PC-3 (cell line): ENCODE measurements around the gene TRPT1. TPM values are rescaled to one million over a fixed set of nuclear protein-coding genes. Genes with fewer than 3 reads are reported as not detected.
"Not testable (repeated sequence)": the region's sequence is repeated elsewhere in the genome, so short reads cannot be mapped to it uniquely, and the experiment has no call there.

ENCODE experiments used
- ATAC-seq: fragments of 200-7000 bp; cut with Tn5 transposase; 2 replicates; pipeline ENCODE4 v1.9.1; 2020; ENCODE audit warnings: mild to moderate bottlenecking, moderate library complexity
- BruUV-seq: library from RNA; stranded (reverse); fragments of 400-500 nt; replicated peaks from 2 replicates; lab custom pipeline; 2021; lab: Mats Ljungman, UMichigan
- CTCF ChIA-PET: fragments of 300-600 bp; sonication (Branson Sonifier 250); formaldehyde crosslinking; loops from one replicate; lab custom pipeline; 2022; ENCODE audit warnings: antibody characterized with exemption; lab: Charles Lee
- POLR2A ChIA-PET: fragments of 300-600 bp; sonication (Branson Sonifier 250); formaldehyde crosslinking; loops from one replicate; lab custom pipeline; 2022; ENCODE audit warnings: antibody characterized with exemption; ENCODE audit not compliant: unreplicated experiment; lab: Charles Lee
- DNase-seq: peaks from one replicate; pipeline ENCODE4 v3.0.0-alpha.2; 2015
- H2AFZ ChIP-seq: fragments of 300-600 bp; sonication (generic); 2 replicates; pipeline ENCODE4 v1.6.0; 2016; ENCODE audit warnings: antibody characterized with exemption, low read length
- H3F3A ChIP-seq: fragments of 300-600 bp; sonication (generic); one replicate; pipeline ENCODE4 v1.6.0; 2017; ENCODE audit warnings: antibody characterized with exemption, low read length, control low read depth, mild to moderate bottlenecking; ENCODE audit not compliant: unreplicated experiment
- H3K27ac ChIP-seq: fragments of 300-600 bp; sonication (generic); 2 replicates; pipeline ENCODE4 v1.5.1; 2016; ENCODE audit warnings: mild to moderate bottlenecking, low read length
- H3K27me3 ChIP-seq: fragments of 300-600 bp; sonication (generic); 2 replicates; pipeline ENCODE4 v1.6.1; 2016; ENCODE audit warnings: low read length, mixed read lengths
- H3K36me3 ChIP-seq: fragments of 300-600 bp; sonication (generic); 2 replicates; pipeline ENCODE4 v1.6.1; 2016; ENCODE audit warnings: low read depth, mixed run types, low read length, mixed read lengths
- H3K4me1 ChIP-seq: fragments of 300-600 bp; sonication (generic); 2 replicates; pipeline ENCODE4 v1.5.1; 2016; ENCODE audit warnings: low read length; ENCODE audit not compliant: insufficient read depth
- H3K4me2 ChIP-seq: fragments of 300-600 bp; sonication (generic); 2 replicates; pipeline ENCODE4 v1.6.0; 2016; ENCODE audit warnings: low read length
- H3K4me3 ChIP-seq: fragments of 300-600 bp; sonication (generic); 2 replicates; pipeline ENCODE4 v1.5.1; 2016; ENCODE audit warnings: mild to moderate bottlenecking, low read length, mixed read lengths
- H3K79me2 ChIP-seq: fragments of 300-600 bp; sonication (generic); 2 replicates; pipeline ENCODE4 v1.6.1; 2017; ENCODE audit warnings: low read length, mixed read lengths
- H3K9ac ChIP-seq: fragments of 300-600 bp; sonication (generic); 2 replicates; pipeline ENCODE4 v1.6.0; 2016; ENCODE audit warnings: mild to moderate bottlenecking, low read length
- H3K9me2 ChIP-seq: fragments of 300-600 bp; sonication (generic); replicated peaks from 2 replicates; pipeline ENCODE4 v1.6.1; 2016; ENCODE audit warnings: mixed run types, low read length, mixed read lengths
- H3K9me3 ChIP-seq: fragments of 300-600 bp; sonication (generic); 2 replicates; pipeline ENCODE4 v1.6.1; 2016; ENCODE audit warnings: low read length, mixed read lengths
- H4K20me1 ChIP-seq: fragments of 300-600 bp; sonication (generic); 2 replicates; pipeline ENCODE4 v1.6.1; 2016; ENCODE audit warnings: low read length, mixed read lengths
- EZH2 ChIP-seq: fragments of 300-600 bp; sonication (generic); IDR thresholded peaks from one replicate; pipeline ENCODE4 v1.6.1; 2017; ENCODE audit warnings: antibody characterized with exemption, mild to moderate bottlenecking, low read length; ENCODE audit not compliant: unreplicated experiment
- EZH2phosphoT487 ChIP-seq: fragments of 300-600 bp; sonication (generic); IDR thresholded peaks from 2 replicates; pipeline ENCODE4 v1.6.1; 2018; ENCODE audit warnings: mild to moderate bottlenecking, antibody characterized with exemption, low read length, borderline replicate concordance
- intact Hi-C: fragments of 100-400 bp; cut with micrococcal nuclease; formaldehyde crosslinking; loops from 2 replicates; pipeline ENCODE4 v1.9.0; 2023
- total RNA-seq: library from RNA; depleted of rRNA; stranded (reverse); fragments of >200 nt; gene quantifications from 2 replicates; pipeline ENCODE4 v1.2.3, GENCODE V29; 2014
- TF ChIP-seq, protein P1 (sequence below): fragments of 300-600 bp; sonication (generic); conservative IDR thresholded peaks from 2 replicates; pipeline ENCODE4 v1.5.1; 2017; ENCODE audit warnings: antibody characterized with exemption, low read depth, mild to moderate bottlenecking, low read length

The TRPT1 gene
- total RNA-seq, 1 experiment from 2014 or later = 57.7 TPM

DNA sequence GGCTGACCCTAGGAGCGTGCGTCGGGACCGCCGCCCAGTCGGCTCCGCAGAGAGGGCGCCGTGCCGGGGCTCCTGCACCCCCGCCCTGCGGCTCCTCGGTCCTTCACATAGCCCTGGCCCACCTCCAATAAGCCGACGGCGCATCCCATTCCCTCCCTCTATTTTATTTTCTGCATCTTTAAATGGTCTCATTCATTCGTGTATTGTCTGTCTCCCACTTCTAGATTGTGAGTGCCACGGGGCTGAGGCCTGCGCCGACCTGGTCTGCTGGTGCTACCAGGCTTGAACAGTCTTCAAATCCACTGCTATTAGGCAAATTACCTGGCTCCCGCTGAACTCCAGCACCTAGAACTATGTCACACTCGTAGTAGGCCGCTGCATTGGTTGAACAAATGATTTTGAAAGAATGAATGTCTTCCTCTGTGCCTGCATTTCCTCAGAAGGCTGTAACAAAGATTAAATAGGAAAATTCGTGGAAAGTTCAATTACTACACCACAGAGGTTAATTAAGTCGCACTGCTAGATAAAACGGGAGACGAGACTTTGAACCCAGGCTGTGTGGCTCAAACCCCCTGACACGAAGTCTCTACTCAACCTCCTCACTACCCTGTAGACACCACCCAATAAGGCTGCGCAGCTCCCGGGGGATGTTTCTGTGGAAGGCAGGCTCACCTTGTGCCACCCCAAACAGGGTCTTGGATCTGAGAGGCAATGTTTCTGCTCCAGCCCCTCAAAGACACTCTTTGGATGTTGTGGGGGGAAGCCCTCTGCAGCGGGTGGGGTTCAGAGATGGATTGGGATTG is 21.9 kb upstream of the TRPT1 start:
- Histone ChIP-seq H3K9me3 (no peaks in the 10 kb centered on the region), H3K9ac (peak overlapping the region; percentile 83), H3K4me2 (peak overlapping the region; percentile 87), H3K36me3 (peaks cover 14% of the 10 kb centered on the region; the same call in 1 of the 2 replicates), H3F3A (no peaks in the 10 kb centered on the region), H4K20me1 (peaks cover 8% of the 10 kb centered on the region), H3K79me2 (peaks cover 49% of the 10 kb centered on the region), H3K9me2 (no peaks in the 10 kb centered on the region), H3K27ac (peak overlapping the region; percentile 86), H3K4me1 (peaks cover 46% of the 10 kb centered on the region), H3K27me3 (no peaks in the 10 kb centered on the region), H2AFZ (peak overlapping the region; percentile 82), H3K4me3 (peak overlapping the region; percentile 68)
- BruUV-seq = no TSS peak
- TF ChIP-seq, protein P1, sequence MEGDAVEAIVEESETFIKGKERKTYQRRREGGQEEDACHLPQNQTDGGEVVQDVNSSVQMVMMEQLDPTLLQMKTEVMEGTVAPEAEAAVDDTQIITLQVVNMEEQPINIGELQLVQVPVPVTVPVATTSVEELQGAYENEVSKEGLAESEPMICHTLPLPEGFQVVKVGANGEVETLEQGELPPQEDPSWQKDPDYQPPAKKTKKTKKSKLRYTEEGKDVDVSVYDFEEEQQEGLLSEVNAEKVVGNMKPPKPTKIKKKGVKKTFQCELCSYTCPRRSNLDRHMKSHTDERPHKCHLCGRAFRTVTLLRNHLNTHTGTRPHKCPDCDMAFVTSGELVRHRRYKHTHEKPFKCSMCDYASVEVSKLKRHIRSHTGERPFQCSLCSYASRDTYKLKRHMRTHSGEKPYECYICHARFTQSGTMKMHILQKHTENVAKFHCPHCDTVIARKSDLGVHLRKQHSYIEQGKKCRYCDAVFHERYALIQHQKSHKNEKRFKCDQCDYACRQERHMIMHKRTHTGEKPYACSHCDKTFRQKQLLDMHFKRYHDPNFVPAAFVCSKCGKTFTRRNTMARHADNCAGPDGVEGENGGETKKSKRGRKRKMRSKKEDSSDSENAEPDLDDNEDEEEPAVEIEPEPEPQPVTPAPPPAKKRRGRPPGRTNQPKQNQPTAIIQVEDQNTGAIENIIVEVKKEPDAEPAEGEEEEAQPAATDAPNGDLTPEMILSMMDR = no peak
- no peak for TF ChIP-seq EZH2
- TF ChIP-seq EZH2phosphoT487 = no peak
- no peak for ATAC-seq
- POLR2A ChIA-PET = interaction anchor here (2.6 kb wide), 1 partner anchor 10 kb away, joined by 12 read pairs; no protein-coding TSS in a partner anchor
- intact Hi-C loops = loop anchor here (2.0 kb wide), 2 partner anchors 23 to 53 kb away; partner anchors contain the start of gene CATSPERZ
- CTCF ChIA-PET = interaction anchor here (0.6 kb wide), 1 partner anchor 56 kb away, joined by 5 read pairs; no protein-coding TSS in a partner anchor
- DNase-seq = no peak

DNA sequence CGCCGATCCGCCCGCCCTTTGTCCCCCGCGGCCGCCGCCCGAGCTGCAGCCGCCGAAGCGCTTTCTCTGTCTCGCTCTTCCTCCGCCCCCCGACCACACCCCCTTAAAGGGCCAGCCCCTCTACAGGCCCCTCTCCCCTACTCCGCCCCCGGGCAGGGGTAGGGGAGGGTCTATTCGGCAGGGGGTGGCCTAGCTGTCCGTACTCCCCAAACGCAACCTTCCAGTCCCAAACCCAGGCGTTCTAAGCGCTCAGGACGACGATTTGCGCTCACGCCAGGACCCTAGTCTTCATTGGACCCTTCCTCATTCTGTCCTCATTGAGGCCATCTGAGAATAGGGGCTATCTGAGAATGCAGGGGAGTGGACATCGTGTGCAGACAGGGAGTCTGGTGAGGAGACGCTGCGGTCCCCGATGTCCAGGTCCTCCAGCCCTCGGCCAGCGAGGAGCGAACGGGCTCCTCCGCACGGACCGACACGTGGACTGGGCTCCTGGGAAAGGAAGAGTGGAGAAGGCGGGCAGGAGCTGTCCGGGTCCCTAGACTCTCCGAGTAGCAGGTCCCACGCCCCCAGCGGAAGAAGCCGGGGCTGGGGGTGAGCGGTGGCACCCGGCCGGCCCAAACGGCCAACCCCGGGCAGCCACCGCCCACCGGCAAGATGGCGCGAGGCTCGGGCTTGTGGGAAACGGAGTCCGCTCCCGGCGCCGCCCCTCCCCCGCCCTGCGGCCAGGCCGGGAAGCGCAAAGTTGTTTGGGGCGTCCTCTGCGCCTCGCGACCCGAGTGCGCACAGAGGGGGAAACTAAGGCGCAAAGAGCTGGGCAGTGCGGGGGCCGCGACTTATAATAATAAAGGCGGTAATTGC is 21.1 kb upstream of the TRPT1 start, which contains the start of gene PPP1R14B:
Gene PPP1R14B, minus strand, starts transcription at position 73 of the 858 bp plus-strand sequence. CDS start 270 bp downstream, outside the sequence.
- peaks cover 14% of the 10 kb centered on the region; the same call in 1 of the 2 replicates for H3K36me3 ChIP-seq
- peaks cover 49% of the 10 kb centered on the region for H3K79me2 ChIP-seq
- no peak for TF ChIP-seq EZH2
- TF ChIP-seq, protein P1 = no peak
- TF ChIP-seq EZH2phosphoT487 = no peak
- peak; percentile 91 for DNase-seq
- H3K4me1 ChIP-seq = peaks cover 49% of the 10 kb centered on the region
- CTCF ChIA-PET = interaction anchor here (0.6 kb wide), 1 partner anchor 57 kb away, joined by 5 read pairs; no protein-coding TSS in a partner anchor
- ATAC-seq = peak; percentile 41
- peak within 1 kb of the TSS; percentile 94 for H3K27ac ChIP-seq
- intact Hi-C loops = loop anchor here (2.0 kb wide), 2 partner anchors 24 to 54 kb away; partner anchors contain the start of gene CATSPERZ
- H3K4me2 ChIP-seq = peak within 1 kb of the TSS; percentile 94
- H3K9me2 ChIP-seq = no peaks in the 10 kb centered on the region
- H3F3A ChIP-seq = no peaks in the 10 kb centered on the region
- peaks cover 8% of the 10 kb centered on the region; the same call in 1 of the 2 replicates for H4K20me1 ChIP-seq
- H3K4me3 ChIP-seq = peak within 1 kb of the TSS; percentile 80
- H3K27me3 ChIP-seq = no peaks in the 10 kb centered on the region
- TSS peak; percentile 24 for BruUV-seq
- peak within 1 kb of the TSS; percentile 93 for H3K9ac ChIP-seq
- H3K9me3 ChIP-seq = no peaks in the 10 kb centered on the region
- POLR2A ChIA-PET = interaction anchor here (2.6 kb wide), 1 partner anchor 9 kb away, joined by 12 read pairs; no protein-coding TSS in a partner anchor
- peak within 1 kb of the TSS; percentile 82 for H2AFZ ChIP-seq

DNA sequence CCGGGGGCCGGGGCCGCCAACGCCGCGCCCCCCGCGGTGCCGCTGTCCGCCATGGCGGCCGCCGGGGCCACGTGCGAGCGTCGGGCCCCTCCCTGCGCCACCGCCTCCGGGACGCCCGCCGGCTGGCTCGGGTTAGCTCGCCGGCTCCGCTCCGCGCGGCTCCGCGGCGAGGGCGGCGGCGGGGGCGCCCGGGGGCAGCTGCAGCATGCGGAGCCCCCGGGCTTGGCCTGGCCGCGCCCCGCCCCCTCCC is 20.6 kb upstream of the TRPT1 start:
- not testable (repeated sequence) for BruUV-seq, H3K27me3 ChIP-seq, H2AFZ ChIP-seq, H3K9me2 ChIP-seq, H3F3A ChIP-seq, H4K20me1 ChIP-seq, H3K4me2 ChIP-seq, H3K9me3 ChIP-seq, DNase-seq
- Histone ChIP-seq H3K27ac (peak overlapping the region; percentile 94), H3K9ac (peak overlapping the region; percentile 93), H3K4me3 (peak overlapping the region; percentile 80; the same call in 1 of the 2 replicates), H3K36me3 (peaks cover 14% of the 10 kb centered on the region; the same call in 1 of the 2 replicates), H3K79me2 (peaks cover 49% of the 10 kb centered on the region), H3K4me1 (peaks cover 50% of the 10 kb centered on the region)
- intact Hi-C loops = loop anchor here (2.0 kb wide), 2 partner anchors 24 to 54 kb away; partner anchors contain the start of gene CATSPERZ
- CTCF ChIA-PET = interaction anchor here (0.9 kb wide), 1 partner anchor 54 kb away, joined by 3 read pairs; no protein-coding TSS in a partner anchor
- POLR2A ChIA-PET = interaction anchor here (2.6 kb wide), 1 partner anchor 9 kb away, joined by 12 read pairs; no protein-coding TSS in a partner anchor
- peak; percentile 1 for ATAC-seq
